GM21515 (cell line): ENCODE data around the gene ZBTB11.
A peak's percentile ranks its signal among the peaks of the same experiment; 100 is the strongest.
"Not testable (repeated sequence)": the region's sequence is repeated elsewhere in the genome, so short reads cannot be mapped to it uniquely, and the experiment has no call there.

ENCODE experiments used
- ATAC-seq: cut with Tn5 transposase; IDR thresholded peaks from one replicate; pipeline ENCODE4 v1.9.1; 2021; ENCODE audit not compliant: unreplicated experiment

The ZBTB11 gene

GRCh38 chr3:101646726-101647125 is 30.2 kb downstream of the ZBTB11 start:
- ATAC-seq: no peak

- ATAC-seq: no peak
These were observed 32.9 kb downstream of the ZBTB11 start for GRCh38 chr3:101643861-101644613.

GRCh38 chr3:101643009-101643844 is 33.7 kb downstream of the ZBTB11 start:
- ATAC-seq: no peak

- ATAC-seq: no peak
These were observed 34.5 kb downstream of the ZBTB11 start for GRCh38 chr3:101642441-101642840.

GRCh38 chr3:101641397-101642115 is 35.4 kb downstream of the ZBTB11 start:
- ATAC-seq: not testable (repeated sequence)

GRCh38 chr3:101640256-101640655 is 36.7 kb downstream of the ZBTB11 start:
- no peak for ATAC-seq

GRCh38 chr3:101639280-101639963 is 37.5 kb downstream of the ZBTB11 start:
- no peak for ATAC-seq

GRCh38 chr3:101638261-101638745 is 38.6 kb downstream of the ZBTB11 start:
- ATAC-seq: no peak

GRCh38 chr3:101637451-101637850 is 39.5 kb downstream of the ZBTB11 start:
- no peak for ATAC-seq

- ATAC-seq: peak; percentile 98
These were observed 40.8 kb downstream of the ZBTB11 start for GRCh38 chr3:101635954-101636798.

- no peak for ATAC-seq
These were observed 41.6 kb downstream of the ZBTB11 start for GRCh38 chr3:101635345-101635744.

- ATAC-seq: no peak
These were observed 42.2 kb downstream of the ZBTB11 start for GRCh38 chr3:101634591-101635196.

- ATAC-seq: no peak
These were observed 43.7 kb downstream of the ZBTB11 start for GRCh38 chr3:101633186-101633585.

- no peak for ATAC-seq
These were observed 44.3 kb downstream of the ZBTB11 start for GRCh38 chr3:101632586-101632985.

- ATAC-seq: not testable (repeated sequence)
These were observed 45.0 kb downstream of the ZBTB11 start for GRCh38 chr3:101631959-101632358.

- ATAC-seq: no peak
These were observed 45.7 kb downstream of the ZBTB11 start for GRCh38 chr3:101631098-101631796.

- ATAC-seq: no peak
These were observed 47.7 kb downstream of the ZBTB11 start for GRCh38 chr3:101629219-101629618.

GRCh38 chr3:101625879-101626278 is 51.1 kb downstream of the ZBTB11 start:
- ATAC-seq: no peak

- no peak for ATAC-seq
These were observed 52.1 kb downstream of the ZBTB11 start for GRCh38 chr3:101624857-101625256.
